Stimulated activated CD8-positive, alpha-beta memory T cell treated with anti-CD3 and anti-CD28 coated beads, Interleukin-7, amount 100 ng/mL, for 48 hours (primary cell): ENCODE results near the gene KLF8.
"Not testable (repeated sequence)": the region's sequence is repeated elsewhere in the genome, so short reads cannot be mapped to it uniquely, and the experiment has no call there.

Experiments used
- DNase-seq, 2 donors: peaks; one replicate each; pipeline ENCODE4 v3.0.0-alpha.2; 2020; ENCODE audit warnings: low read depth in 1 of 2; ENCODE audit errors: extremely low read depth in 1 of 2

KLF8 gene

GRCh38 chrX:56232221-56233082 is at the start of gene KLF8:
Gene KLF8 (plus strand): TSS chrX:56232356. CDS start chrX:56233335, 979 bp downstream.
- peak in 1 of 2 donors; percentile 1 for DNase-seq

GRCh38 chrX:56206945-56207344 is 25.2 kb upstream of the KLF8 start:
- DNase-seq: not testable (repeated sequence)

- DNase-seq: no peak
Measured at GRCh38 chrX:56211701-56212100, 20.5 kb upstream of the KLF8 start.

- no peak for DNase-seq
Measured at GRCh38 chrX:56216332-56216731, 15.8 kb upstream of the KLF8 start.

GRCh38 chrX:56219700-56220099 is 12.5 kb upstream of the KLF8 start:
- no peak for DNase-seq

- DNase-seq: no peak
Measured at GRCh38 chrX:56221101-56221500, 11.1 kb upstream of the KLF8 start.

- DNase-seq: no peak
Measured at GRCh38 chrX:56222473-56223000, 9.6 kb upstream of the KLF8 start.

- no peak for DNase-seq
Measured at GRCh38 chrX:56226980-56227379, 5.2 kb upstream of the KLF8 start.

GRCh38 chrX:56228914-56229313 is 3.2 kb upstream of the KLF8 start:
- DNase-seq: no peak

- DNase-seq: no peak
Measured at GRCh38 chrX:56231537-56232090, 542 bp upstream of the KLF8 start.

GRCh38 chrX:56233100-56233499 is 944 bp downstream of the KLF8 start:
- DNase-seq: no peak

GRCh38 chrX:56233682-56234081 is 1.5 kb downstream of the KLF8 start:
- DNase-seq: no peak

- DNase-seq: no peak
Measured at GRCh38 chrX:56248492-56248891, 16.3 kb downstream of the KLF8 start.

GRCh38 chrX:56253832-56254703 is 21.9 kb downstream of the KLF8 start:
- no peak for DNase-seq

GRCh38 chrX:56268888-56269287 is 36.7 kb downstream of the KLF8 start:
- DNase-seq: no peak

GRCh38 chrX:56278692-56279091 is 46.5 kb downstream of the KLF8 start:
- no peak for DNase-seq

- no peak for DNase-seq
Measured at GRCh38 chrX:56279863-56280262, 47.7 kb downstream of the KLF8 start.

GRCh38 chrX:56281789-56282188 is 49.6 kb downstream of the KLF8 start:
- no peak for DNase-seq

GRCh38 chrX:56284269-56284668 is 52.1 kb downstream of the KLF8 start:
- DNase-seq: no peak

GRCh38 chrX:56288608-56289007 is 56.5 kb downstream of the KLF8 start:
- DNase-seq: no peak

GRCh38 chrX:56289449-56289848 is 57.3 kb downstream of the KLF8 start:
- no peak for DNase-seq
